Amygdala (tissue), 56 donors: ENCODE results near the gene SPSB3.

Experiments used
- DNase-seq, 56 donors: peaks; one replicate each; lab custom pipeline; 2025; lab: John Stamatoyannopoulos, UW

Gene SPSB3

GRCh38 chr16:1776991-1777374 is 5.4 kb downstream of the SPSB3 start:
- no peak for DNase-seq

- no peak for DNase-seq
Measured at GRCh38 chr16:1776672-1776955, 5.8 kb downstream of the SPSB3 start.

GRCh38 chr16:1775846-1776671 is 6.3 kb downstream of the SPSB3 start:
- DNase-seq, result no peak

- DNase-seq, result no peak
Measured at GRCh38 chr16:1775006-1775845, 7.1 kb downstream of the SPSB3 start.

- DNase-seq, result no peak
Measured at GRCh38 chr16:1774448-1774780, 8.0 kb downstream of the SPSB3 start.

GRCh38 chr16:1773703-1774447 is 8.5 kb downstream of the SPSB3 start:
- DNase-seq, result peak in 8 of 56 donors; percentile 22 to 55 (median 36)

GRCh38 chr16:1772908-1773702 is 9.3 kb downstream of the SPSB3 start, which contains the start of gene MRPS34:
Gene MRPS34 (minus strand): TSS chr16:1773134. CDS start chr16:1773119, 15 bp downstream.
- peak in 53 of 56 donors; percentile 17 to 85 (median 63) for DNase-seq

GRCh38 chr16:1772362-1772907 is 9.9 kb downstream of the SPSB3 start, which contains the start of gene EME2:
Gene EME2 (plus strand): TSS chr16:1772810. CDS start chr16:1773228, 418 bp downstream.
- DNase-seq, result peak in 5 of 56 donors; percentile 23 to 43 (median 41)

GRCh38 chr16:1771864-1772361 is 10.5 kb downstream of the SPSB3 start:
- DNase-seq, result no peak

GRCh38 chr16:1771188-1771863 is 11.0 kb downstream of the SPSB3 start, which contains the start of gene NME3:
Gene NME3 (minus strand): TSS chr16:1771543. CDS start chr16:1771534, 9 bp downstream.
- DNase-seq, result peak in 51 of 56 donors; percentile 10 to 79 (median 46)

GRCh38 chr16:1770328-1771187 is 11.8 kb downstream of the SPSB3 start:
- peak in 48 of 56 donors; percentile 8 to 74 (median 46) for DNase-seq

- DNase-seq, result peak in 6 of 56 donors; percentile 24 to 68 (median 32)
Measured at GRCh38 chr16:1769402-1770300, 12.7 kb downstream of the SPSB3 start.

GRCh38 chr16:1768767-1769401 is 13.5 kb downstream of the SPSB3 start:
- no peak for DNase-seq

- no peak for DNase-seq
Measured at GRCh38 chr16:1768061-1768766, 14.2 kb downstream of the SPSB3 start.

- no peak for DNase-seq
Measured at GRCh38 chr16:1767116-1767994, 15.0 kb downstream of the SPSB3 start.
